ENCODE results near the gene PPIC. TPM values are rescaled to one million over a fixed set of nuclear protein-coding genes. Genes with fewer than 3 reads are reported as not detected.

The PPIC gene
- total RNA-seq, 1 experiment from 2014 or later, result 10.8 TPM

GRCh38 chr5:123068368-123068938 lies 31.9 kb upstream of the PPIC start:
- H3K4me3 Mint-ChIP-seq, result no peak overlapping the region
- Histone ChIP-seq H3K18ac (ENCODE audit: insufficient read length, low read depth, low read length) (no peak overlapping the region), H3K23ac (ENCODE audit: insufficient read length, low read depth, low read length) (no peak overlapping the region), H3K9me3 (ENCODE audit: control insufficient read depth, low read depth, low read length) (no peaks in the 10 kb centered on the region), H3K27ac (ENCODE audit: insufficient read length, low read depth, low read length) (no peak overlapping the region), H3K4me1 (ENCODE audit: insufficient read depth, low read length) (no peaks in the 10 kb centered on the region), H3K56ac (ENCODE audit: insufficient read length, low read depth, low read length) (no peak overlapping the region), H3K27me3 (ENCODE audit: insufficient read depth, low read length) (no peaks in the 10 kb centered on the region), H2BK15ac (ENCODE audit: low read depth, low read length) (no peak overlapping the region), H3K4ac (ENCODE audit: low read depth, low read length) (no peak overlapping the region), H3K79me1 (ENCODE audit: insufficient read depth, low read depth, low read length, poor library complexity, severe bottlenecking) (no peaks in the 10 kb centered on the region), H2AFZ (ENCODE audit: low read length) (no peak overlapping the region), H2BK12ac (ENCODE audit: insufficient read length, low read depth, low read length) (no peak overlapping the region), H4K20me1 (ENCODE audit: control insufficient read depth, insufficient read depth, insufficient read length) (no peaks in the 10 kb centered on the region), H4K8ac (replicated peaks; ENCODE audit: insufficient read length, low read depth, low read length) (no peak overlapping the region), H2AK5ac (ENCODE audit: insufficient read length, low read length) (no peak overlapping the region), H4K91ac (ENCODE audit: insufficient read length, low read depth, low read length) (no peak overlapping the region), H3T11ph (ENCODE audit: low read length) (no peak overlapping the region), H2BK20ac (ENCODE audit: low read depth, low read length, poor library complexity, severe bottlenecking) (no peak overlapping the region), H2BK5ac (ENCODE audit: insufficient read length, low read length) (no peak overlapping the region), H4K5ac (ENCODE audit: insufficient read length, low read depth, low read length) (no peak overlapping the region), H3K23me2 (ENCODE audit: insufficient read length, low read depth, low read length, poor library complexity, severe bottlenecking) (no peaks in the 10 kb centered on the region), H2BK120ac (ENCODE audit: low read depth, low read length, poor library complexity, severe bottlenecking) (no peak overlapping the region), H3K4me2 (ENCODE audit: insufficient read depth, insufficient read length, low read length) (no peak overlapping the region), H3K14ac (ENCODE audit: insufficient read depth, low read length) (no peak overlapping the region), H3K9ac (ENCODE audit: extremely low read depth, insufficient read length, low read length) (no peak overlapping the region), H3K79me2 (ENCODE audit: insufficient read depth, low read length) (no peaks in the 10 kb centered on the region)
- WGBS (ENCODE audit: extremely low coverage, insufficient read length, low lambda C conversion rate), result no CpG with 5 or more reads among the region's 1 CpG
- peaks cover 35% of the 10 kb centered on the region for H3K27me3 Mint-ChIP-seq (ENCODE audit: low read depth)
- no peak for DNase-seq
- no peak overlapping the region for H3K27ac Mint-ChIP-seq
- no peaks in the 10 kb centered on the region for H3K9me3 Mint-ChIP-seq
- no peaks in the 10 kb centered on the region for H3K4me1 Mint-ChIP-seq
- TF ChIP-seq, protein P1, sequence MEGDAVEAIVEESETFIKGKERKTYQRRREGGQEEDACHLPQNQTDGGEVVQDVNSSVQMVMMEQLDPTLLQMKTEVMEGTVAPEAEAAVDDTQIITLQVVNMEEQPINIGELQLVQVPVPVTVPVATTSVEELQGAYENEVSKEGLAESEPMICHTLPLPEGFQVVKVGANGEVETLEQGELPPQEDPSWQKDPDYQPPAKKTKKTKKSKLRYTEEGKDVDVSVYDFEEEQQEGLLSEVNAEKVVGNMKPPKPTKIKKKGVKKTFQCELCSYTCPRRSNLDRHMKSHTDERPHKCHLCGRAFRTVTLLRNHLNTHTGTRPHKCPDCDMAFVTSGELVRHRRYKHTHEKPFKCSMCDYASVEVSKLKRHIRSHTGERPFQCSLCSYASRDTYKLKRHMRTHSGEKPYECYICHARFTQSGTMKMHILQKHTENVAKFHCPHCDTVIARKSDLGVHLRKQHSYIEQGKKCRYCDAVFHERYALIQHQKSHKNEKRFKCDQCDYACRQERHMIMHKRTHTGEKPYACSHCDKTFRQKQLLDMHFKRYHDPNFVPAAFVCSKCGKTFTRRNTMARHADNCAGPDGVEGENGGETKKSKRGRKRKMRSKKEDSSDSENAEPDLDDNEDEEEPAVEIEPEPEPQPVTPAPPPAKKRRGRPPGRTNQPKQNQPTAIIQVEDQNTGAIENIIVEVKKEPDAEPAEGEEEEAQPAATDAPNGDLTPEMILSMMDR (conservative IDR thresholded peaks at IDR 0.05), result no peak
- H3K36me3 Mint-ChIP-seq (ENCODE audit: insufficient read depth in 1 of 3, low read depth in 3 of 3), result no peaks in the 10 kb centered on the region
